Right forelimb (tissue), 1 donor: ENCODE measurements around the gene SLC4A1AP.
"Not testable (repeated sequence)": the region's sequence is repeated elsewhere in the genome, so short reads cannot be mapped to it uniquely, and the experiment has no call there.

Source experiments
- DNase-seq: peaks from one replicate; pipeline ENCODE4 v3.0.0-alpha.2; 2018

The SLC4A1AP gene

GRCh38 chr2:27652790-27653189, 10.9 kb upstream of the SLC4A1AP start:
- no peak for DNase-seq

- DNase-seq: no peak
Measured at GRCh38 chr2:27653397-27653796, 10.3 kb upstream of the SLC4A1AP start.

- no peak for DNase-seq
Measured at GRCh38 chr2:27655155-27655951, 8.3 kb upstream of the SLC4A1AP start.

DNA sequence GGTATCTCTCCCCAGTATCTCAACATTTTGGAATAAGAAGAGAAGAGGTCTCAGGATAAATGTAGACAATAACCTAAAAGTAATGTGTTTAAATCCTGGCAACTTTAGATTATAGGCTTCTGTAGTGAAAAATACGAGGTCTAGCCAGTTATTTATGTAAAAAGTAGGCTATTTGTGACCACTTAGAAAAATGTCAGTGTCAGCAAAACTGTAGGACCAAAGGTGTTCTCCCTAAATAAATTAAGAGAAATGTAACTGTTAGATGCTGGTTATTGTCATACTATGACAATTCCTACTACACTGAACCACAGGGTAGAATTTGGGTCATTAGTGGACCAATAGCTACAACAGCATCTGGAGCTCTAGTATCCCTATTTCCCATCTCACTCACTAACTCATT, 2.3 kb upstream of the SLC4A1AP start:
- DNase-seq: no peak

DNA sequence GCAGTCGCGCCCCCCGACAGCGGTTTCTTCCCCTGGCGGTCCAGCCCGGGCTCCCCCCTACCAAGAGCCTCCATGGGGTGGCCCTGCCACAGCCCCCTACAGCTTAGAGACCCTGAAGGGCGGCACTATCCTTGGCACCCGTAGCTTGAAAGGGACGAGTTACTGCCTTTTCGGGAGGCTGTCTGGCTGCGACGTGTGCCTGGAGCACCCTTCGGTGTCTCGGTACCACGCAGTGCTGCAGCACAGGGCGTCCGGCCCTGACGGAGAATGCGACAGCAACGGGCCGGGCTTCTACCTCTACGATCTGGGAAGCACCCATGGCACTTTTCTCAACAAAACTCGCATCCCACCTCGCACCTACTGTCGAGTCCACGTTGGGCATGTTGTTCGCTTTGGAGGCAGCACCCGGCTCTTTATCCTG, 475 bp downstream of the SLC4A1AP start:
- DNase-seq: no peak

DNA sequence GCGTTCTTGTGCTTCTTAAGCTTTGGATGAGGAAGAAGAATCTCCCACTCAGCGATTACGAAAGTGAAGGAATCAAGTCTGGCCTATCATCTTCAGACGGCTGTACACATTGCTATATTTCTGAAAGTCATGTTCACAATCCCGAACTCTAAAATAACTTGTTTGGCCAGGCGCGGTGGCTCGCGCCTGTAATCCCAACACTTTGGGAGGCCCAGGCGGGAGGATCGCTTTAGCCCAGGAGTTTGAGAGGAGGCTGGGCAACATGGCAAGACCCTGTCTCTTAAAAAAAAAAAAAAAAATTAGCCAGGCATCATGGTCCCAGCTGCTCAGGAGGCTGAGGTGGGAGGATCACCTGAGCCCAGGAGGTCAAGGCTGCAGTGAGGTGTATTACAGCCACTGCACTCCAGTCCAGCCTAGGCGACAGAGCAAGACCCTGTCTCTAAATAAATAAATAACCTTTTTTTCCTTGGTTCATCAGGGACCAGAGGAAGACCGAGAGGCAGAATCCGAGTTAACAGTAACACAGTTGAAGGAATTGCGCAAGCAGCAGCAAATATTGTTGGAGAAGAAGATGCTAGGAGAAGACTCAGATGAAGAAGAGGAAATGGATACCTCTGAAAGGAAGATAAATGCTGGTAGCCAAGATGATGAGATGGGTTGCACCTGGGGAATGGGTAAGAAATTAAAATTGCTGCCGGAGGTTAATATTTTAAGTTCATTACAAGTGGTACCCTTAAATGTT, 1.1 kb downstream of the SLC4A1AP start:
- no peak for DNase-seq

DNA sequence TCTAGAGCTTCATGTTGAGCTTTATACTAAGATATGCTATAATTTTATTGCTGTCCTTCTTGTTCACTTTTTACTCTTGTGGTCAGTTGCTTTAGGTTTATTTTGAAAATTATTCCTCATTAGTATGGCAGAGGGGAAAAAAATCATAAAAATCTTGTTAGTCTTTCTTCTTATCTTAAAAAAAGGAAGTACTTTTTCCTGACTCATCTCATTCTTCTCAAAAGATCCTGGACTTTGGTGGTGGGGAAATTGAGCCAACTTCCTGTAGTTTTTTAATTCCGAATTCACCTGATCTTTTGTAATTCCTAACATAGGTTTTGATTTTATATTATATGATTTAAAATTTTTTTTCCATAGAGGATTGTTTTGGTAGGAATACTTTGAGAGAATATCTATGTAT, 3.8 kb downstream of the SLC4A1AP start:
- DNase-seq: no peak

DNA sequence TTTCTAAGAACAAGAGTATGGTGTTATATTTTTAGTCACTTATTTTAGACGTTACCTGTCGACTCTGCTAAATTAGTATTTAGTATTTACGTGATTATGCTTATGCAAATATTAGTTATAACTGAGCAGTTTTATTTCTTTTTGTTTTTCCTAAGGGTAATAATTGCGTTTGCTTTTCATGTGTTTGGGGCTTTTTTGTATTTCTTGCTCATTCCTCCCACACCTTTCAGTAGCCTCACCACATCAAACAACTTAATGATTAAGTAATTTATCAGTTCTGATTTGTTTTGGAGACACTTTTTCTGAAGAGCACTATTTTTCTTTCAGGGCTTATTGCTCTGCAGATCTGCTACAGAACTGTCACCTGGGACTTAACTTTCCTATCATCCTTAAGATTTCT, 7.5 kb downstream of the SLC4A1AP start:
- no peak for DNase-seq

DNA sequence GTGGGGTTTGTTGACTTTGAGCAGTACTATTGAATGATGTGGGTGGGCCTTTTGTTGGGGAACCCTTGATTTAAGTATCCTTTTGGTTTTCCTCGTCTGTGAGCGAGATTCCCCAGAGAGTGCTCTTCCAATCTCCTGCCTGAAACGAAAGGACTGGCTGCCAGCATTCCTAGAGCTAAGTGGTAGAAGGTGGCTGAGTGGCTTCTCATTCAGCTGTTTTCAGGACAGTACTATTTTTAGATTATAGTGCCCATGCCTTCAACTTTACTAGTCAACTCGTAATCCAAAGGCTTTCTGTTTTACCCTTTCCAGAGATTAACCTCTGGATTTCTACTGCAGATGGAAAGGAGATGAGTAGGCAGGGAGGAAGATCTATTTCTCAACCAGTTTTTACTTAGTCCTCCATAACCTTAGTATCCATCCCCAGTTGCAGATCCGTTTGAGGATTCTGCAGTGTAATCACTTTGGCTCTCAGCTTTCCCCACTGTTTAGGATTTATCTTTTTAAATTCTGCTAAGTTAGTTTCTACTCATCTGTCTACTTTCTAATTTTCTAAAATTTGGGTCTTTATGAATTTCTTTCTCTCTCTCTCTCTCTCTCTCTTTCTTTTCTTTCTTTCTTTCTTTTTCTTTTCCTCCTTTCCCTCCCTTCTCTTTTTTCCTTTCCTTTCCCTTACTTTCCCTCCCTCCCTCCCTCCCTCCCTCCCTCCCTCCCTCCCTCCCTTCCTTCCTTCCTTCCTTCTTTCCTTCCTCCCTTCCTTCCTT, 9.2 kb downstream of the SLC4A1AP start:
- no peak for DNase-seq

DNA sequence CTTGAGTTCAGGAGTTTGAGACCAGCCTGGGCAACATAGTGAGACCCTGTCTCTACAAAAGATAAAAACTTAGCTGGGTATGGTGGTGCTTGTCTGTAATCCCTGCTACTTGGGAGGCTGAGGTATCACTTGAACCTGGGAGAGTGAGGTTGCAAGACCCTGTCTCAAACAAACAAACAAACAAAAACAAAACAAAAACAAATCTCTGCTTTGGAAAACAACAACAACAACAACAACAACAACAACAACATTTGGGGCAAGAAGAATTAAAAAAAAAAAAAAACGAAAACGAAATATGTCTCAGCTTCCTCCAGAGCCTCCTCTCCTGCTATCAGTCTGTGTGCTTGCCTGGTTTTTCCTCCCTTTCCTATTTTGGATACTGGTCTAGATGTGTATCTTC, 16.9 kb downstream of the SLC4A1AP start:
- no peak for DNase-seq

DNA sequence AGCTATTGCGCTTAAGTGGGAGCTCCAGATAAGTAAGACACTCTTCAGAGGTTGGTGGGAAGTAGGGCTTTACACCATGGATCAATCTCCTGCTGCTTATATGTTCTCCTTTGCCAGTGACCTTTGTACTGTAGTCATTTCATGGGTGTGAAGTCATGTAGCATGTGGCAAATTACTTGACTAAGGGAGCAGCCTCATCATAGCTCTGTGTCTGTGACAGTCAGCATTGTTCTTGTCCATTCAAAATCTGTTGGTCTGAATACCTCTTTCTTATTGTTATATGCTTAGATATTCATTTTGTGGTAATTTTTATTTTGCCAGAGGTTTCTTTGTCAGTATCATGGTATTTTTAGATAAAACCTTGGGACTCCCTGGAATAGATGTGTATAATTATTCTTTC, 18.2 kb downstream of the SLC4A1AP start:
- no peak for DNase-seq

DNA sequence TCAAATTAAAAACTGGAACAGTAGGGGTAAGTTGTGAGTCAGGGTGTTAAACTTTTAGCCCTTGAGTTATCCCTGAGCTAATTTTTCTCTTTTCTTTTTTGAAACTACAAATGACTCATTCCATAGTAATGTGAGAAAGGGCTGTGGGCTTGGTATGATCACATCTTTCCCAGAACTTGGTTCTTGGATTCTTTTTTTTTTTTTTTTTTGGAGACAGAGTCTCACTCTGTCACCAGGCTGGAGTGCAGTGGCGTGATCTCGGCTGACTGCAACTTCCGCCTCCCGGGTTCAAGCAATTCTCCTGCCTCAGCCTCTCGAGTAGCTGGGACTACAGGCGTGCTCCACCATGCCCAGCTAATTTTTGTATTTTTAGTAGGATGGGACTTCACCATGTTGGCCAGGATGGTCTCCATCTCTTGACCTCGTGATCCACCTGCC, 18.7 kb downstream of the SLC4A1AP start:
- not testable (repeated sequence) for DNase-seq

DNA sequence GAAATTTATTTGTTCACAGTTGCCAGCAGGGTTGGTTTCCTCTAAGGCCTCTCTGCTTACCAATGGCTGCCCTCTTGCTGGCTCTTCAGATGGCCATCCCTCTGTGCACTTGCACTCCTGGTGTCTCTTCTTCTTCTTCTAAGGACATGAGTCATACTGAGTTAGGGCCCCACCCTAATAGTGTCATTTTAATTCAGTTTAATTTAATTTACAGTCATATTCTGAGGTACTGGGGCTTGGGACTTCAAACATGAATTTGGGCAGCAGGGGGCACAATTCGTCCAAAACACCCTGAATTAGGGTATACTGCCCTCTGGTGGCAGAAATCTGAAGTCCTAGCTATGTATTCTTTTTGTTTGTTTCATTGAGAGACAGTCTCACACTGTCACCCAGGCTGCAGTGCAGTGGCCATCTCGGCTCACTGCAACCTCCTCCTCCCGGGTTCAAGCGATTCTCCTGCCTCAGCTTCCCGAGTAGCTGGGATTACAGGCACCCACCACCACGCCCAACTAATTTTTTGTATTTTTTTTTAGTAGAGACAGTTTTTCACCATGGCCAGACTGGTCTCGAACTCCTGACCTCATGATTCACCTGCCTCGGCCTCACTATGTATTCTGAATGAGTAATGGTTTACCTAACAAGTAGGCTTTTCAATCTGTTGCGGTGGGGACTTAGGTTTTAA, 19.8 kb downstream of the SLC4A1AP start:
- peak; percentile 75 for DNase-seq

DNA sequence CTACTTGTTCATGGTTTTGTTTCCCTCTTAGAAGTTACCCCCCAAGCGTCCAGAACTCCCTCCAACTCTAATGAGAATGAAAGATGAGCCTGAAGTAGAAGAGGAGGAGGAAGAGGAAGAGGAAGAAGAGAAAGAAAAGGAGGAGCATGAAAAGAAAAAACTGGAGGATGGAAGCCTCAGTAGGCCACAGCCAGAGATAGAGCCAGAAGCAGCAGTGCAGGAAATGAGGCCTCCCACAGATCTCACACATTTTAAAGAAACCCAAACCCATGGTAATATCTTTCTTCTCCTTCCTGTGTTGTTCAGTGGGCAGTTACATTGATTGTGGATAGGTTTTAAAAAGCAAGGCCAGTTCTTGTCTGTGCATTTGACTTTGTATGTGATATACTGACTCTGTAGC, 21.3 kb downstream of the SLC4A1AP start:
- not testable (repeated sequence) for DNase-seq

DNA sequence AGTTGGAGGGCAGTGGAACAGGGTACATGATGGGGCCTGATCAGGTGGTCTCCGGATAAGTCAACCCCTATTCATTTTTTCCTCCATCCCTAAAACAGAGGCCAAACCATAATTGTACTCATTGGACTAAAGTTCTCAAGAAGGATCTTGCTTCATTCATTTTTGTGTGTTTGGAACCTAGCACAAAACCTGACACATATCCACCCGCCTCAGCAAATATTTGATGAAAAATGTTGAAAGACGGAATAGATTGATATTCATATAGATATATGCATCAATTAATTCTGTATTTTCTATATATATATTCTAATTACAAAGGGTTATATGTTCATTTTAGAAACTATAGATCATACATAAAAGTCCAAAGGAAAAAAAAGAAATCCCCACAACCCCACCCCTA, 21.9 kb downstream of the SLC4A1AP start:
- DNase-seq: no peak

GRCh38 chr2:27687232-27687631, 23.5 kb downstream of the SLC4A1AP start:
- no peak for DNase-seq

DNA sequence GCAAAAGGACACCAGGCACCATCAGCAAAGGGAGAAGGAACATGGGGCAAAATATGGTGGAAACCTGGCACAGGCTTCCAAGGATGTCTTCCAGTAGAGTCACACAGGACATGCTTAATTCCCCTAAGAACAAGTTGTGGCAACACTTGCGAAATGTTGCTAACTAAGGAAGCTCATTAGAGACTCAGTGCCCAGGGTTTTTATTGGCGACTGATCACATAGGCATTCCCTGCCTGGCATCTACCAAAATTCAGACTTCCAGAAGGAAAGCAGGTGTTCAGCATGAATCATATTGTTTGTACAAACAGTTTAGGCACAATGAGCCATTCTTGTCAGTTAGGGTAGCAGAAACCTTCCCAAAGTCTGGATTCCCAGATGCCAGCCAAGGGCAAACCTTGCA, 25.7 kb downstream of the SLC4A1AP start:
- DNase-seq: no peak

DNA sequence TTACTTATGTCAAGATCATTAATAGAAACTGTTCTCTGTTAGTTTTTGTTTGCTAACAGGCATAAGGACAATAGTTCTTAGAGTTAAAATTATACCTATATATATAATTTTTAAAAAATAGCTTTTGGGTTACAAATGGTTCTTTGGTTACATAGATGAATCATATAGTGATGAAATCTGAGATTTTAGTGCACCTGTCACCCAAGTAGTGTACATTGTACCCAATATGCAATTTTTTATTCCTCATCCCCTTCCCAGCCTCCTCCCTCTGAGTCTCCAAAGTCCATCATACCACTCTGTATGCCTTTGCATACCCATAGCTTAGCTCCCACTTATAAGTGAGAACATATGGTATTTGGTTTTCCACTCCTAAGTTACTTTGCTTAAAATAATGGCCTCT, 26.4 kb downstream of the SLC4A1AP start:
- no peak for DNase-seq

DNA sequence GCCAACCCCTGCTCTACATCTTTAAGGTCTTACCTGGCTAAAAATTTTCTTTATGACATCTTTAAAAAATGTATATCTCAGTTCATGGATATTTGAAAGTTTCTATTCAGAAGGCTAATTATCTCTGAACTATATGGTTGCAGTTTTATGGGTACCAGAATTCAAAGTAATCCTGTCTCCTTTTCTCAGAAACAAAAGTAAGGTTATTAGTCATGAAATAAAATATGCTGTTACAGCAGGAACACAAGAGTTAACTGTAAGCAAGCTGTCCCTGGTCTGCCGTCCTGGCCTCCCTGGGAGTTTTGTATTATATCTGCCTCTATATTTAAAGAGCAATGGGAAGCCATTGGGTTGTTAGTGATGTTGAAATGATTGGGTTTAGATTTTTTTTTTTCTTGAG, 34.0 kb downstream of the SLC4A1AP start:
- DNase-seq: no peak

- DNase-seq: no peak
Measured at GRCh38 chr2:27701676-27702075, 38.0 kb downstream of the SLC4A1AP start.

DNA sequence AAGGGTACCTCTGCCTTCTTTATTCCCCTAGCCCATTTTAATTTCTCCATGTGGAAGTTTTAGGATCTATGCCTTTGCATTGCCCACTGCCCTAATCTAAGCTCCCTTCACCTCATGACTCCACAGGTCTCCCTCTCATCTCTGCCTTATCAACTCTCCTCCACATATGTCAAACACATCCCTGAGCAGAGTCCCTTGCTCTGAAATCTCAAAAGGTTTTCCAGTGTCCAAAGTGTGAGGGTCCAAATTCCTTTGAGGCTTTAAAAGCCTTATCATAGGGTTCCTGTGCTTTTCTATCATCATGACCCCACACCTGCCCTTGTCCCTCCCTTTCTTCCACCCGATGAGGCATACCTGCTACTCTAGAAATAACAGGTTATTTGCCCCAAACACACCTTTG, 38.6 kb downstream of the SLC4A1AP start:
- DNase-seq: no peak

DNA sequence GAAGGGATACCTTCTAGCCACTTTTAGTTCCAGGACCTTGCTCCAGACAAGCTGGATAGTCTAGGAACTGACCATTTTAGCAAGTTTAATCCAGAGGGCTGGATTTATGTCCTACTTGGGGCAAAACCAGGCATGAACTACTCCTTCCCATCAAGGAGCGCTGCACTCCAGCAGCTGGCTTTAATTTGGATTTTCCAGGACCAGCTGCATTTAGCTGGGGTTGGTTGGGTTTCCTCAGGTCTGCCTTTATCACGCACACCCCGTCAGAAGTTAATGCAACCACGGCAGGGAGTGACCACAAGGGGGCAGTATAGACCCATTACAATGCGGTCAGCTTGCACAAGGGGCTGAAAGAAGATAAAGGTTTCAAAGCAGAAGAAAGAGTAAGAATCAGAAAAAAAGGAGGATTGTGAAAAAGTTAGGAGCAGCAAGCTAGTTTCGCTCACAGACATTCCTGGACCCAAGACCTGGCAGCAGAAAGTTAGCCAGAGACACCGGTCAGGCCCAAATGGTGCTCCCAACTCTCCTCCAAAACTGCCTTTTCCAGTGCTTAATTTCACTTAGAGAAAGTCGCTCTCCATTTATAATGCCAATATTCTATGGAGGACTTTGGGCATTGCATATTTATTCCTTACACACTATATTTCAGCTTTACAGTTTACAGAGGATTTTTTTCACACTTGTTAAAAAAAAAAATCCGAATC, 40.1 kb downstream of the SLC4A1AP start:
- DNase-seq: peak; percentile 88
